ENCODE results near the gene RPL5. TPM values are rescaled to one million over a fixed set of nuclear protein-coding genes. Genes with fewer than 3 reads are reported as not detected.
"Not testable (repeated sequence)": the region's sequence is repeated elsewhere in the genome, so short reads cannot be mapped to it uniquely, and the experiment has no call there.

Gene RPL5
- 100 to 1,000 TPM; 809 to 885 TPM for total RNA-seq

DNA sequence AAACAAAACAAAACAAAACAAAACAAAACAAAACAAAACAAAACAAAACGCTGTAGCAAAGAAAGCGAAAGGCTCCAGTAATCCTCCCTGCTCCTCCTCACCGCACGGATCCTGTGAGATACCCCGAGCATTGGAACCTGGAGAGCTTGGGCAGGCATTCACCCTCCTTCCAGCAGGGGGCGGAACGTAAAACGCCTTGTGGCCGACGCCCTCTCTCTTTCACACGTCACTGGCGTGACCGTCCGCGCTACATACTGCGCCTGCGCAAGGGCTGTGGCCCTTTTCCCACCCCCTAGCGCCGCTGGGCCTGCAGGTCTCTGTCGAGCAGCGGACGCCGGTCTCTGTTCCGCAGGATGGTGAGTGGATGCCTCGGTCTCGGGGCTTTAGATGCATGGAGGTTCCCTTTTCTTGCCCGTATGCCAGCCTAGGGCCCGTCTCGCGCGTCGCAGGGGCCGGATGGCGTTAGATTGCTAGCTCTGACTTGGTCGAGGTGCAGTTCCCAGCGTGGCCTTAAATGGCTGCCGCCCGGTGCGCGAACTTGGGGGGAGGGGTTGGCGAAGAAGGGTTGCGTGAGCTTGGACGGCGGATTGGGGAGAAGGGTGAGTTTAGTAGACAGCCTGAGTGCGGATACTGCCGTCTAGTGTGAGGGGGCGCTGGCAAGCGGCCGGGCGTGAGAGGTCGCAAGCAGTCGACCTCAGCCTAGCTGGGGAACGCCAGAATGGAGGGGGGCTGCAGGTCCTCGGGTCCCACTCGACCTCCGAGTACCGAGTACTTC is at the start of gene RPL5:
TSS of gene RPL5 (plus strand) at position 279 of the 775 bp plus-strand sequence. CDS start at position 354, 75 bp downstream.
- no peaks in the 10 kb centered on the region for H3K9me3 Mint-ChIP-seq
- ATAC-seq (ENCODE audit: low read depth) (peak; percentile 96), DNase-seq (peak; percentile 98)
- peaks cover 37% of the 10 kb centered on the region for H3K36me3 Mint-ChIP-seq
- POLR2A ChIA-PET: interaction anchor here (0.5 to 2.1 kb wide), 16 partner anchors 10 to 1810 kb away, joined by 3 to 7 read pairs (median 4); partner anchors contain the start of genes DIPK1A, MTF2 and ZNF644
- H3K4me1 Mint-ChIP-seq: peaks cover 43% of the 10 kb centered on the region
- H3K4me3 Mint-ChIP-seq: peak within 1 kb of the TSS; percentile 92
- peaks cover 3% of the 10 kb centered on the region for H3K27me3 Mint-ChIP-seq
- peak within 1 kb of the TSS; percentile 92 for H3K27ac Mint-ChIP-seq

- not testable (repeated sequence) for H3K9me3 Mint-ChIP-seq; DNase-seq; H3K27ac Mint-ChIP-seq; H3K36me3 Mint-ChIP-seq; ATAC-seq (ENCODE audit: low read depth); H3K4me3 Mint-ChIP-seq
- POLR2A ChIA-PET: interaction anchor here (0.7 kb wide), 1 partner anchor 832 kb away, joined by 3 read pairs; no protein-coding TSS in a partner anchor
- peaks cover 86% of the 10 kb centered on the region for H3K27me3 Mint-ChIP-seq
- H3K4me1 Mint-ChIP-seq: peaks cover 14% of the 10 kb centered on the region
Observed at GRCh38 chr1:92783550-92783949, 48.3 kb upstream of the RPL5 start.

GRCh38 chr1:92784021-92784638 is 47.7 kb upstream of the RPL5 start:
- peaks cover 85% of the 10 kb centered on the region for H3K27me3 Mint-ChIP-seq
- DNase-seq: peak; percentile 41
- peaks cover 14% of the 10 kb centered on the region for H3K4me1 Mint-ChIP-seq
- ATAC-seq (ENCODE audit: low read depth): peak; percentile 40
- no peaks in the 10 kb centered on the region for H3K36me3 Mint-ChIP-seq
- no peak overlapping the region for H3K27ac Mint-ChIP-seq
- no peaks in the 10 kb centered on the region for H3K9me3 Mint-ChIP-seq
- POLR2A ChIA-PET: interaction anchor here (0.7 kb wide), 1 partner anchor 832 kb away, joined by 3 read pairs; no protein-coding TSS in a partner anchor
- H3K4me3 Mint-ChIP-seq: peak overlapping the region; percentile 33

GRCh38 chr1:92784639-92785500 is 47.0 kb upstream of the RPL5 start, which contains the start of gene EVI5:
Gene EVI5, minus strand, starts transcription at chr1:92785108. Its CDS starts 48,562 bp downstream, at chr1:92736546.
- DNase-seq (peak; percentile 60), ATAC-seq (ENCODE audit: low read depth) (peak; percentile 55)
- Mint-ChIP-seq H3K27ac (no peak within 1 kb of the TSS), H3K4me1 (peaks cover 14% of the 10 kb centered on the region), H3K36me3 (no peaks in the 10 kb centered on the region), H3K27me3 (peaks cover 86% of the 10 kb centered on the region), H3K4me3 (peak within 1 kb of the TSS; percentile 40), H3K9me3 (no peaks in the 10 kb centered on the region)
- POLR2A ChIA-PET: no interaction called here

GRCh38 chr1:92786111-92786901 is 45.5 kb upstream of the RPL5 start:
- POLR2A ChIA-PET: no interaction called here
- no peak overlapping the region for H3K4me3 Mint-ChIP-seq
- ATAC-seq (ENCODE audit: low read depth): no peak

DNA sequence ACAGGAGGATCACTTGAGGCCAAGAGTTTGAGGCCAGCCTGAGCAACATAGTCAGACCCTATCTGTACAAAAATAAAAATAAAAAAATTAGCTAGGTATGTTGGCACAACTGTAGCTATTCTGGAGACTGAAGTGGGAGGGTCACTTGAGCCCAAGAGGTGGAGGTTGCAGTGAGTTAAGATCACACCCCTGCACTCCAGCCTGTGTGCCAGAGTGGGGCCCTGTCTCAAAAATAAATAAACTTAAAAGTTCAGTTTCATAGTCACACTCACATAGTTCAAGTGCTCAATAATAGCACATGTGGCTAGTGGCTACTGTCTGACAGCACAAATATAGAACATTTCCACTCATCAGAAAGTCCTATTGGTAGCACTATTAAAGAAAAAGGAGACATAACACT is 41.8 kb upstream of the RPL5 start:
- peaks cover 90% of the 10 kb centered on the region for H3K27me3 Mint-ChIP-seq
- DNase-seq (no peak), ATAC-seq (ENCODE audit: low read depth) (no peak)
- POLR2A ChIA-PET: interaction anchor here (0.6 kb wide), 1 partner anchor 720 kb away, joined by 3 read pairs; no protein-coding TSS in a partner anchor
- H3K4me3 Mint-ChIP-seq: no peak overlapping the region
- peaks cover 4% of the 10 kb centered on the region for H3K4me1 Mint-ChIP-seq
- no peaks in the 10 kb centered on the region for H3K9me3 Mint-ChIP-seq
- H3K27ac Mint-ChIP-seq: no peak overlapping the region
- H3K36me3 Mint-ChIP-seq: no peaks in the 10 kb centered on the region

More at GRCh38 chr1:92786111-92786901, 45.5 kb upstream of the RPL5 start:
- Mint-ChIP-seq H3K4me1 (peaks cover 14% of the 10 kb centered on the region), H3K27ac (no peak overlapping the region), H3K27me3 (peaks cover 85% of the 10 kb centered on the region), H3K36me3 (no peaks in the 10 kb centered on the region), H3K9me3 (no peaks in the 10 kb centered on the region)
- no peak for DNase-seq

- Mint-ChIP-seq H3K9me3 (no peaks in the 10 kb centered on the region), H3K36me3 (no peaks in the 10 kb centered on the region), H3K27ac (no peak overlapping the region), H3K27me3 (peaks cover 90% of the 10 kb centered on the region), H3K4me3 (no peak overlapping the region), H3K4me1 (no peaks in the 10 kb centered on the region)
- no peak for DNase-seq
- no peak for ATAC-seq (ENCODE audit: low read depth)
- POLR2A ChIA-PET: no interaction called here
Observed at GRCh38 chr1:92790867-92791266, 41.0 kb upstream of the RPL5 start.

- POLR2A ChIA-PET: no interaction called here
- H3K27ac Mint-ChIP-seq: no peak overlapping the region
- DNase-seq (no peak), ATAC-seq (ENCODE audit: low read depth) (no peak)
- peaks cover 90% of the 10 kb centered on the region for H3K27me3 Mint-ChIP-seq
- H3K9me3 Mint-ChIP-seq: no peaks in the 10 kb centered on the region
- H3K36me3 Mint-ChIP-seq: no peaks in the 10 kb centered on the region
- no peak overlapping the region for H3K4me3 Mint-ChIP-seq
- no peaks in the 10 kb centered on the region for H3K4me1 Mint-ChIP-seq
Observed at GRCh38 chr1:92791487-92792066, 40.3 kb upstream of the RPL5 start.

DNA sequence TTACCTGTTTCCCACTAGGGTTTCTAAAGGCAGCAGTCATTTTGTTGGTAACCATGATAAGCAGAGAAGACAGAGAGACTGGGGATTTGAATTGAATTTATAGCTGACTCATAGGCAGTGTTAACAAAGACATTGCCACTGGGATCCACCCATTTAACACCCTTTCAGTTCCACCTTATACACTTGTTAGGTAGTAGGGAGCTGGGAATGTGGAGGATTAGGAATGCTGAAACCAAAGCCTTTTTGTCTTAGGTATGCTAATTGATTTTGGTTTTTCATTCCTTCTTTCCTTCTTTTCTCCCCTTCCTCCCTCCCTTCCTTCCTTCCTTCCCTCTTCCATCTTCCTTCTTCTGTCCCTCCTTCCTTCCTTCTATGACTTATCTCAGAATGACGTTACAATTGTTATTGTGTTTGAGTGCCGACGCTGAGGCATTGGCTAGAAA is 39.5 kb upstream of the RPL5 start:
- Mint-ChIP-seq H3K27me3 (peaks cover 89% of the 10 kb centered on the region), H3K4me3 (no peak overlapping the region), H3K9me3 (no peaks in the 10 kb centered on the region), H3K4me1 (no peaks in the 10 kb centered on the region), H3K36me3 (no peaks in the 10 kb centered on the region), H3K27ac (no peak overlapping the region)
- no peak for ATAC-seq (ENCODE audit: low read depth)
- no peak for DNase-seq
- POLR2A ChIA-PET: interaction anchor here (0.6 kb wide), 1 partner anchor 1301 kb away, joined by 5 read pairs; no protein-coding TSS in a partner anchor

DNA sequence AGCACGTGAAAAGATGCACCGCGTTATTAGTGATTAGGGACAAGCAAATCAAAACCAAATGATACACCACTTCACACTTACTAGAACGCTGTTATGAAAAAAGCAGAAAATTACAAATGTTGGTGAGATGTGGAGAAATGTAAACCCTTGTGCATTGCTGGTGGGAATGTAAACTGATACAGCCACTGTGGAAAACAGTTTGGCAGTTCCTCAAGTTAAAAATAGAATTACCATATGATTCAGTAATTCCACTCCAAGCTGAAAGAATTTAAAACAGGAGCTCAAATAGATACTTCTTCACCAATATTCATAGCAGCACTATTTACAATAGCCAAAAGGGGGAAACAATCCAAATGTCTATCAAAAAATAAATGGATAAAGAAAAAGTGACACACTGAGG is 36.7 kb upstream of the RPL5 start:
- Mint-ChIP-seq H3K27ac (no peak overlapping the region), H3K36me3 (no peaks in the 10 kb centered on the region), H3K4me3 (no peak overlapping the region), H3K9me3 (no peaks in the 10 kb centered on the region), H3K4me1 (no peaks in the 10 kb centered on the region), H3K27me3 (peaks cover 80% of the 10 kb centered on the region)
- ATAC-seq (ENCODE audit: low read depth) (no peak), DNase-seq (no peak)
- POLR2A ChIA-PET: no interaction called here

DNA sequence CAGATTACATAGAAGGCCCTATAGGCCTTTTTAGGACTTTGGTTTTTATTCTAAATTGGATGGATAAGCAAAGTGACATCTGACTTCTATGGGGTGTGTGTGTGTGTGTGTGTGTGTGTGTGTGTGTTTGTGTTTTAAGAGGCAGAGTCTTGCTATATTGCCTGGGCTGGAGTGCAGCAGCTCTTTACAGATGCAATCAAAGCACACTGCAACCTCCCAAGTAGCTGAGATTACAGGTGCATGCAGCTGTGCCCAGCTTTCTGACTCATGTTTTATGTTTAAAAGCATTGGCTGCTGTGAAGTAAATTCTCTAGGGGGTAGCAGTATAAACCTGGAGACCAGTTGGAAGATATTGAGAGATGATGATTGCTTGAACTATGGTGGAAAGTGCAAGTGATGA is 34.5 kb upstream of the RPL5 start:
- peaks cover 66% of the 10 kb centered on the region for H3K27me3 Mint-ChIP-seq
- POLR2A ChIA-PET: no interaction called here
- ATAC-seq (ENCODE audit: low read depth) (no peak), DNase-seq (no peak)
- H3K4me1 Mint-ChIP-seq: no peaks in the 10 kb centered on the region
- no peak overlapping the region for H3K4me3 Mint-ChIP-seq
- no peaks in the 10 kb centered on the region for H3K36me3 Mint-ChIP-seq
- H3K9me3 Mint-ChIP-seq: peaks cover 1% of the 10 kb centered on the region
- no peak overlapping the region for H3K27ac Mint-ChIP-seq

- Mint-ChIP-seq H3K4me1 (no peaks in the 10 kb centered on the region), H3K27me3 (peaks cover 61% of the 10 kb centered on the region), H3K4me3 (no peak overlapping the region), H3K9me3 (peaks cover 1% of the 10 kb centered on the region), H3K36me3 (no peaks in the 10 kb centered on the region), H3K27ac (no peak overlapping the region)
- POLR2A ChIA-PET: no interaction called here
- no peak for ATAC-seq (ENCODE audit: low read depth)
- no peak for DNase-seq
Observed at GRCh38 chr1:92797961-92798360, 33.9 kb upstream of the RPL5 start.

Data from activated naive CD8-positive, alpha-beta T cell treated with anti-CD3 and anti-CD28 coated beads, Interleukin-2, amount 10 ng/mL, durations not matched to agents 7 days and 5 days (primary cell).